Measurements from ENCODE around the gene TAOK1.

TAOK1 gene

DNA sequence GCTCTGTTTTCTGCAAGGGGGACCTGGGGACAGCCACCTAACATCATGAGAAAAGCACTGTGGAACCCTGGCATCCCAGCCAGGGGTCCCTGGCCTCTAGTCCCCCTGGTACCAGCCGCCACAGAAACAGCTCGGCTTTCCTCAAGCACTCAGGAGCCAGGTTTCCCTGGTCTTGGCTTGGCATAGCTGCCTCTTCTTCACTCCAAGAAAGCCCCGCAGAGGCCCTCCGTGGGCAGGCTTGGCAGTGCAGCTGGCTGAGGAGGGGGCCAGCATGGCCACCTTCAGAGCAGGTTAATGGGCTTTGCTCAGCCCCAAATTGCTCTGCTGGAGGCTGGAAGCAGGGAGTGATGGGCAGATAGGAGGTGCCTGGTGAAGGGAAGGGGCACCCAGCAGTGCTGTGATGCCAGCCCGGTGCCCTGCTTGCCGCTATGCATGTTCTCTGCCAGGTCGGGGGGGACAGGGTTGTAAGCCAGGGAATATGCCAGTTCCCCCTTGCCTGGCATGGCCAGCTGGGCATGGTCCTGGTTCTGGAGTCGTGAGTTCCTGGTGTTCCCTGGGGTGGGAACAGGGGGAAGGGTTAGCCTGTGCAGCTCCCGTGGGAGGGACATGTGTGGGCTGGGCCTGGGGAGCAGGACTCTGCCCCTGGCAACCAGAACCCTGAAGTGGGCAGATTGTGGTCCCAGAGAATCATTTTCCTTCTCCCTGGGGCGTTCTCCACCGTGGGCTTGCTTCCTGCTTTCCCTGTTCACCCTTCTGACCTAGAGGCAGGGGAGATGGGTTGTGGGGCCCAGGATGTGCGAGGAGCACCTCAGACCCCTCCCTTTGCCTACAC is 206.0 kb downstream of the TAOK1 start:
- FAIRE-seq = no peak

DNA sequence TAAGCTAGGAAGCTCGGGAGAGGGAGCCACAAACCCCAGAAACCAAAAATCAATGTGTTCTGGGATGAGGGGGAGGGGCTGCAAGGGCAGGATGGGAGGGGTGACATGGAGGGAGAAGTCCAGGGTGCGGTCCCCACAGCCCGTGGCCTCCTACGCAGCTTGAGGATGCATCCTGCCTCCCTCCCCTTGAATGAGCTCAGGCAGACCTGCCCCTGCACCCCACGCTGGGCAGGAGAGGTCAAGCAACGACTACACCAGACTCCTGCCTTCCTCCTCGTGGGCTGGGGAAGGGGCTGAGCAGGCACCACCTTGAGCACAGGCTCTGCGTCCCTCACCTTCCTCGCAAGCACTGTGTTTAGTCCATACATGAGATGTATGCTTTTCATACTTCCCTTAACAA is 206.6 kb downstream of the TAOK1 start:
- DNase-seq (ENCODE audit: insufficient read length, low spot score) (no peak), FAIRE-seq (no peak)
- TF ChIP-seq POLR2A (IDR thresholded peaks at IDR 0.05; ENCODE audit: low read depth, low read length) = no peak

More for the DNA sequence above, 206.0 kb downstream of the TAOK1 start:
- no peak for DNase-seq (ENCODE audit: insufficient read length, low spot score)
- TF ChIP-seq POLR2A (IDR thresholded peaks at IDR 0.05; ENCODE audit: low read depth, low read length) = no peak

DNA sequence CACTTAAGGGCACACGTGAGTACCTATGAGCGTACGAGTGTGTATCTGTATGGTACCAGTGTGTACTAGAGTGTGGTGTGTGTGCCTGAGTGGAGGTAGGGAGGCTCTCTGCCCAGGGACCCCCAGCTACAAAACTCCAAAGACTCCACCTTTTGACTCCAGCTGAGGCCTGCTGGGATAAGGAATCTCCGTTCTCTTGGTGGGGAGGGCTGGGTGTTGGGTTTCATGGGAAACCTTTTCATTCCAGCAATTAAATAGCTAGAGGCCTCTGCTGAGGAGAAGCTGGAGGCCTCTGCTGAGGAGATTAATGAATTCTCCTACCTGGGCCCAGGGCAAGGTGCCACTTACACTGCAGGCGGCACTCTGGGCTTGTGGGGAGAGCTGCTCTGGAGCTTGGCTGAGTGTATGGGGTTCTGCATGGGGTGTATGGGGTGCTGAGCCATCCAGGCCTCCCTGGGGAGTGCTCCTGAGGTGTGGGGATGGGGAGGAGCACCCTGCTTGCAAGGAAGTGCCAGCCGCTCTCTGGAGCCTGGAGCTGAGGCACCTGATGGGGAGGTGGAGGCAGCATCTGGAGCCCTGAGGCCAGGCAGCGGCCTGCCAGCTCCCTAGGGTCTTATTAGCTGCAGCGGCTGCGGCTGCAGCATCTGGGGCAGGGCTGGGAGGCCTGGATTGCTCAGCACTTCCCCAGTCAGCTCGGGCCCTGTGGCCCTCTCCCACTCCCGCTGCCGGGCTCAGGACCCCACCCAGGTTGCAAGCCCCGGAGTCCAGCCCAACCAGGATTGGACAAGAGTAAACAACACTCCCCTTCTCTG is 207.4 kb downstream of the TAOK1 start:
- TF ChIP-seq POLR2A (IDR thresholded peaks at IDR 0.05; ENCODE audit: low read depth, low read length) = no peak
- DNase-seq (ENCODE audit: insufficient read length, low spot score) (no peak), FAIRE-seq (no peak)

All from H54 (cell line).